ENCODE measurements around the gene HAPSTR1. TPM values are rescaled to one million over a fixed set of nuclear protein-coding genes. Genes with fewer than 3 reads are reported as not detected.

HAPSTR1 gene
- polyA plus RNA-seq, 3 donors: 7.2 to 58.9 (median 11.1) TPM

DNA sequence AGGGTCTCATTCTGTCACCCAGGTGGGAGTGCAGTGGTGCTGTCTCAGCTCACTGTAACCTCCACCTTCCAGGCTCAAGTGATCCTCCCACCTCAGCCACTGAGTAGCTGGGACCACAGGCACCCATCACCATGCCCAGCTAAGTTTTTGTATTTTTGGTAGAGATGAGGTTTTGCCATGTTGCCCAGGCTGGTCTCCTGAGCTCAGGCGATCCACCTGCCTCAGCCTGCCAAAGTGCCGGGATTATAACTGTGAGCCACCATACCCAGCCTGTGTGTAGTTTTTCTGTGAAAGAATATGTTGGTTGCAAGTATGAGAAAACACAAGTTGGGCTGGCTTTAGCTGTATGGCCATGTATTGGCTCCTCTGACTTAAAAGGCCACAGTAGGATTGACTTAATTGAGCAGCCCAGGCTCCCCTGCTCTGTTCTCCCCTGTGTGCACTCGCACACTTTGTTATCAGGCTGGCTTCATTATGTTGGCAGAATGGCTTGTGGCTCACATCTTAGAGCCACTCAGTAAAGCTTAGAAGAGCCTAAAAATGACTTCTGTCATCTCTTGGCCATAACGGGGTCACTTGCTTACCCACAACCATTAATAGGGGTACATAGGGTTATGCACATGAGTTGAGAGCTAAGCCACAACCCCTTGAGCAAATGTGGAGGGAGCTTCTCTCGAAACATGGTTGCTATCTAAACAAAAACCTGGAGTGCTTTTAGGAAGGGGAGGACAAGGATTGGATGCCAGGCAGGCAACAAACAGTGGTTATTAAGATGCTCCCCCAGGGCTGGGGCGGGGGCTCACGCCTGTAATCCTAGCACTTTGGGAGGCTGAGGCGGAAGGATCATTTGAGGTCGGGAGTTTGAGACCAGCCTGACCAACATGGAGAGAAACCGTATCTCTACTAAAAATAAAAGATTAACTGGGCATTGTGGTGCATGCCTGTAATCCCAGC, 6.1 kb downstream of the HAPSTR1 start:
- TF ChIP-seq CTCF (IDR thresholded peaks at IDR 0.05): no peak
- no peak overlapping the region for H3K9ac ChIP-seq (ENCODE audit: insufficient read depth, low read length, poor library complexity, severe bottlenecking)
- H3K4me1 Mint-ChIP-seq: peaks cover 76% of the 10 kb centered on the region
- peak overlapping the region in 1 of 3 experiments; percentile 28 for H3K4me3 ChIP-seq (replicated peaks in 1 of 3; ENCODE audit: low read depth in 2 of 3, low read length in 3 of 3)
- peaks cover 100% of the 10 kb centered on the region for H4K20me1 ChIP-seq (ENCODE audit: insufficient read depth, low read length)
- no peaks in the 10 kb centered on the region for H3K9me3 ChIP-seq (replicated peaks in 1 of 2; ENCODE audit: control insufficient read depth in 1 of 2, insufficient read depth in 1 of 2, low read length in 2 of 2)
- peak overlapping the region; percentile 43 to 91 for H3K27ac ChIP-seq (ENCODE audit: low read depth in 1 of 2, low read length in 2 of 2)
- peaks cover 79 to 91% of the 10 kb centered on the region in 2 donors for H3K36me3 Mint-ChIP-seq
- intact Hi-C loops (cut with micrococcal nuclease): loop anchor here (2.0 to 10.0 kb wide), 2 partner anchors 29 to 133 kb away; partner anchors contain the start of gene USP7 (in 1 of the 2)
- H3K9me3 Mint-ChIP-seq: peaks cover 0 to 3% (median 0%) of the 10 kb centered on the region in 7 donors
- no peaks in the 10 kb centered on the region for H3K27me3 ChIP-seq (ENCODE audit: control insufficient read depth in 2 of 2, insufficient read depth in 2 of 2, low read length in 2 of 2)
- peaks cover 0 to 2% (median 0%) of the 10 kb centered on the region in 3 donors for H3K27me3 Mint-ChIP-seq (ENCODE audit: low read depth in 3 of 3)
- 98% methylated on average over 8 of the region's 10 CpGs for WGBS (ENCODE audit: insufficient coverage)
- no peak overlapping the region for H2AFZ ChIP-seq (ENCODE audit: insufficient read depth, low read depth, low read length, poor library complexity, severe bottlenecking)
- H3K36me3 ChIP-seq (replicated peaks in 1 of 2; ENCODE audit: control insufficient read depth in 1 of 2, insufficient read depth in 2 of 2, low read length in 2 of 2): peaks cover 19 to 70% of the 10 kb centered on the region in 2 donors
- DNase-seq: no peak
- peak overlapping the region; percentile 74 for H3K4me2 ChIP-seq (replicated peaks; ENCODE audit: extremely low read depth, low read length, poor library complexity, severe bottlenecking)
- peaks cover 87 to 95% of the 10 kb centered on the region in 2 donors for H3K4me1 ChIP-seq (ENCODE audit: control insufficient read depth in 1 of 2, insufficient read depth in 2 of 2, low read length in 2 of 2)
- H3K27ac Mint-ChIP-seq: peak overlapping the region; percentile 93 to 98 (median 97)
- peak overlapping the region in 1 of 2 donors; percentile 50 for H3K4me3 Mint-ChIP-seq
- peaks cover 100% of the 10 kb centered on the region for H3K79me2 ChIP-seq (ENCODE audit: insufficient read depth, low read length)

DNA sequence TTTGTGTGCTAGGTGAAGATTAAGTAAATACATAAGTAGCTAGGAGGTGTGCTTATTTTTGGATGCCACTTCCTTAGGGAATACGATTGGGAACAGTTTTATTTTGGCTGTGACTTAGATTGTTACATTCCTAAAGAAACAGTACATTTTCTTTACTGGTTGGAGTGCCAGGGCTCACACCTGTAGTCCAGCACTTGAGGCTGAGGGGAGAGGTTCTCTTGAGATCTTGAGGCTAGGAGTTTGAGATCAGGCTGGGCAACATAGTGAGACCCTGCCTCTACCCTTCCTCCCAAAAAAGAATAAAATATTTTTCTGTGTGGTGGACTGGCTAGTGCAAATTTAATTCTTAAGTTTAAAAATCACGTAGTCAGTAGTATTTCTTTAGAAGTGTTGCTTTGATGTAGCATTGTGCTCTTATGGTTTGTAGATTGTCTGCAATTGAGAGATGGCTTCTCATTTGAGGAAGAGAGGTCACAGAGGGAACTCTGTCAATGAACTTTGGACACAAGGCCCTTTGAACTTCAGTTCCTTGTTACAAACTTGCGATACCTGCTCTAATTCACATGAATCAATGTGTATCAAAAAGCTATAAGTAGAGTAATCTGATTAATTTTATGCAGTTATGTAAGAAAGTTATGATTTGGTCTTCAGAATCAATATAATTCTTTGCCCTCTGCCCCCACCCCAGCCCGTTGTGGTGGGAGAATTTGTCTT, 7.1 kb downstream of the HAPSTR1 start:
- peaks cover 100% of the 10 kb centered on the region for H3K79me2 ChIP-seq (ENCODE audit: insufficient read depth, low read length)
- TF ChIP-seq CTCF (IDR thresholded peaks at IDR 0.05): no peak
- peaks cover 28 to 70% of the 10 kb centered on the region in 2 donors for H3K36me3 ChIP-seq (replicated peaks in 1 of 2; ENCODE audit: control insufficient read depth in 1 of 2, insufficient read depth in 2 of 2, low read length in 2 of 2)
- peak overlapping the region in 1 of 2 donors; percentile 70 for H3K4me3 Mint-ChIP-seq
- peak overlapping the region; percentile 74 for H3K4me2 ChIP-seq (replicated peaks; ENCODE audit: extremely low read depth, low read length, poor library complexity, severe bottlenecking)
- H3K27me3 Mint-ChIP-seq (ENCODE audit: low read depth in 3 of 3): peaks cover 0 to 2% (median 0%) of the 10 kb centered on the region in 3 donors
- intact Hi-C loops (cut with micrococcal nuclease): loop anchor here (2.0 to 10.0 kb wide), 2 partner anchors 28 to 134 kb away; partner anchors contain the start of gene USP7 (in 1 of the 2)
- H3K27me3 ChIP-seq (ENCODE audit: control insufficient read depth in 2 of 2, insufficient read depth in 2 of 2, low read length in 2 of 2): no peaks in the 10 kb centered on the region
- WGBS (ENCODE audit: insufficient coverage): no CpG with 5 or more reads among the region's 4 CpGs
- H3K9me3 ChIP-seq (replicated peaks in 1 of 2; ENCODE audit: control insufficient read depth in 1 of 2, insufficient read depth in 1 of 2, low read length in 2 of 2): no peaks in the 10 kb centered on the region
- H3K9ac ChIP-seq (ENCODE audit: insufficient read depth, low read length, poor library complexity, severe bottlenecking): no peak overlapping the region
- peaks cover 82% of the 10 kb centered on the region for H3K4me1 Mint-ChIP-seq
- H3K27ac ChIP-seq (ENCODE audit: low read depth in 1 of 2, low read length in 2 of 2): peak overlapping the region; percentile 76 to 91
- H3K27ac Mint-ChIP-seq: peak overlapping the region; percentile 93 to 98 (median 97)
- no peaks in the 10 kb centered on the region for H3K9me3 Mint-ChIP-seq
- DNase-seq: peak in 2 of 3 donors; percentile 53 to 55
- peaks cover 80 to 92% of the 10 kb centered on the region in 2 donors for H3K36me3 Mint-ChIP-seq
- H2AFZ ChIP-seq (ENCODE audit: insufficient read depth, low read depth, low read length, poor library complexity, severe bottlenecking): no peak overlapping the region
- H3K4me1 ChIP-seq (ENCODE audit: control insufficient read depth in 1 of 2, insufficient read depth in 2 of 2, low read length in 2 of 2): peaks cover 90 to 100% of the 10 kb centered on the region in 2 donors
- peaks cover 100% of the 10 kb centered on the region for H4K20me1 ChIP-seq (ENCODE audit: insufficient read depth, low read length)
- H3K4me3 ChIP-seq (replicated peaks in 1 of 3; ENCODE audit: low read depth in 2 of 3, low read length in 3 of 3): peak overlapping the region in 1 of 3 experiments; percentile 28

Measured in CD14-positive monocyte (primary cell).